Placental pericyte (primary cell): Measurements from ENCODE around the gene PDX1. TPM values are rescaled to one million over a fixed set of nuclear protein-coding genes. Genes with fewer than 3 reads are reported as not detected.

Experiments
- small RNA-seq: library from RNA; depleted of rRNA; stranded (forward); fragments of <200 nt; gene quantifications from one replicate; pipeline ENCODE3, GENCODE V24; 2012; ENCODE audit warnings: low replicate concordance
- total RNA-seq: library from RNA; depleted of rRNA; stranded (reverse); fragments of >200 nt; gene quantifications from 2 replicates; pipeline ENCODE4 v1.2.3, GENCODE V29; 2012

PDX1 gene
- not detected in 2 replicates for total RNA-seq

GRCh38 chr13:27919934-27920676, at the start of gene PDX1:
Gene PDX1 (plus strand): TSS chr13:27920000. CDS start chr13:27920139, 139 bp downstream.

GRCh38 chr13:27969082-27969865, 49.5 kb downstream of the PDX1 start, which contains the start of gene CDX2:
Gene CDX2 (minus strand): TSS chr13:27969315. CDS start chr13:27969006, 309 bp downstream.

Small RNA genes lying within 50 kb of the gene (small RNA-seq; reads per million reads assigned to genes)
- 0.29 reads per million for gene ATP5F1EP2

Other genes starting within 250 kb of the PDX1 start
- gene GSX1, start 127.5 kb upstream of the PDX1 start, total RNA-seq, result not detected in 2 replicates
- gene CDX2, start 49.3 kb downstream of the PDX1 start, total RNA-seq, result not detected in 2 replicates
- not detected in 2 replicates for gene URAD, start 68.7 kb downstream of the PDX1 start, total RNA-seq
- not detected in 2 replicates for gene FLT3, start 180.6 kb downstream of the PDX1 start, total RNA-seq
- 20.8 and 23.5 TPM in 2 replicates for gene PAN3, start 218.5 kb downstream of the PDX1 start, total RNA-seq